Kidney epithelial cell (primary cell): ENCODE data around the gene CLMP. TPM values are rescaled to one million over a fixed set of nuclear protein-coding genes. Genes with fewer than 3 reads are reported as not detected.

Source experiments
- DNase-seq: peaks from one replicate; pipeline ENCODE4 v3.0.0-alpha.2; 2010; ENCODE audit warnings: low read depth
- H3K27me3 ChIP-seq: 2 replicates; pipeline ENCODE4 v1.6.0; 2011; ENCODE audit warnings: low read length; ENCODE audit not compliant: control insufficient read depth, insufficient read depth
- H3K36me3 ChIP-seq: 2 replicates; pipeline ENCODE4 v1.5.1; 2011; ENCODE audit warnings: low read length; ENCODE audit not compliant: control insufficient read depth, insufficient read depth
- H3K4me3 ChIP-seq: 2 replicates; pipeline ENCODE4 v1.5.1; 2011; ENCODE audit warnings: low read depth, mild to moderate bottlenecking, control low read depth, low read length
- total RNA-seq: library from RNA; depleted of rRNA; stranded (reverse); fragments of >200 nt; gene quantifications from 2 replicates; pipeline ENCODE4 v1.2.3, GENCODE V29; 2015
- TF ChIP-seq, protein P1 (sequence below): IDR thresholded peaks from 2 replicates; pipeline ENCODE4 v1.5.1; 2011; ENCODE audit warnings: mild to moderate bottlenecking, moderate library complexity, low read length, control low read depth, inconsistent platforms; ENCODE audit not compliant: insufficient read depth, poor library complexity, severe bottlenecking

CLMP gene
- total RNA-seq, 1 donor from 2014 or later = 6.4 TPM

DNA sequence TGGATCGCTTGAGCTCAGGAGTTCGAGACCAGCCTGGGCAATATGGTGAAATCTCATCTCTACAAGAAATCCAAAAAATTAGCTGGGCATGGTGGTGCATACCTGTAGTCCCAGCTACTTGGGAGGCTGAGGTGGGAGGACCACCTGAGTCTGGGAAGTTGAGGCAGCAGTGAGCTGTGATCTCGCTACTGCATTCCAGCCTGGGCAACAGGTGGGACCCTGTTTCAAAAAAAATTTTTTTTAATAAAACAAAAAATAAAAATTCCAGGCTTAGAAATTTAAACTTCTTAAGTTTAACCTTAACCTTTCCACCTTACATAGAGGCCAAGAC is 21.2 kb downstream of the CLMP start:
- no peaks in the 10 kb centered on the region for H3K36me3 ChIP-seq
- no peaks in the 10 kb centered on the region for H3K27me3 ChIP-seq
- TF ChIP-seq, protein P1, sequence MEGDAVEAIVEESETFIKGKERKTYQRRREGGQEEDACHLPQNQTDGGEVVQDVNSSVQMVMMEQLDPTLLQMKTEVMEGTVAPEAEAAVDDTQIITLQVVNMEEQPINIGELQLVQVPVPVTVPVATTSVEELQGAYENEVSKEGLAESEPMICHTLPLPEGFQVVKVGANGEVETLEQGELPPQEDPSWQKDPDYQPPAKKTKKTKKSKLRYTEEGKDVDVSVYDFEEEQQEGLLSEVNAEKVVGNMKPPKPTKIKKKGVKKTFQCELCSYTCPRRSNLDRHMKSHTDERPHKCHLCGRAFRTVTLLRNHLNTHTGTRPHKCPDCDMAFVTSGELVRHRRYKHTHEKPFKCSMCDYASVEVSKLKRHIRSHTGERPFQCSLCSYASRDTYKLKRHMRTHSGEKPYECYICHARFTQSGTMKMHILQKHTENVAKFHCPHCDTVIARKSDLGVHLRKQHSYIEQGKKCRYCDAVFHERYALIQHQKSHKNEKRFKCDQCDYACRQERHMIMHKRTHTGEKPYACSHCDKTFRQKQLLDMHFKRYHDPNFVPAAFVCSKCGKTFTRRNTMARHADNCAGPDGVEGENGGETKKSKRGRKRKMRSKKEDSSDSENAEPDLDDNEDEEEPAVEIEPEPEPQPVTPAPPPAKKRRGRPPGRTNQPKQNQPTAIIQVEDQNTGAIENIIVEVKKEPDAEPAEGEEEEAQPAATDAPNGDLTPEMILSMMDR = no peak
- DNase-seq = no peak
- no peak overlapping the region for H3K4me3 ChIP-seq

DNA sequence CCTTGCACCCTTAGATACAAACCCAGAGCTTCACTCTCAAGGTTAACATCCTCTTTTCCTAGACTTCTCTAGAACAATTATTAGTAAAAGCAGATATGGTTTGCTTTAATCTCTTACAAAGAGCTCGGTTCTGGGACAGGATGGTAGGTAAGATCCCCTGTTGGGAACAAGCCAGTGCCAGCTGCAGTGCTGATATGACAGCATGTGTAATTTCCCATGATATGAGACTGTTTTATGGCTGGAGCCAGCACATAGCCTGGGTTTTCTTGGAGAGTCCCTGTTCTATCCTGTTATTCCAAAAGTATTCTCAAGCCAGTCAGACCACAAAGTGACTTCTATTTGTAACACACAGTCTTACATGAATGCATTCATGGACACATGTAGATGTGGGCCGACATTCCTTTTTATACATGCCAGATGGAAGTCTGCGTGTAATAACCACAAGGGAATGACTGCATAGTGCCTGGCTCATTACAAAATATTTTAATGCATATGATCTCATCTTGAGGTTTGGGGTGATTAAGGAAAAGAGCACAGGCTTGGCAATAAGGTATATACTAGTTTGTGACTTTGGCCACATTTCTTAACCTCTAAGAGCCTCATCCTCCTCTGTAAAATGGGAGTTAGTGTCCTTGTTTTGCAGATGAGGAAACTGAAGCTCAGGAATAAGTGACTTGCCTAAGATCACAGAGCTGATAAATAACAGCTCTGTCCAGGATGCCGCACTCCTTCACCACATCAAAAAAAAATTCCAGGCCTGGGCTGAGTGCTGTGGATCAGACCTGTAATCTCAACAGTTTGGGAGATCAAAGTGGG is 21.8 kb downstream of the CLMP start:
- DNase-seq = peak; percentile 93
- no peaks in the 10 kb centered on the region for H3K36me3 ChIP-seq
- no peak overlapping the region for H3K4me3 ChIP-seq
- TF ChIP-seq, protein P1 = no peak
- H3K27me3 ChIP-seq = no peaks in the 10 kb centered on the region

DNA sequence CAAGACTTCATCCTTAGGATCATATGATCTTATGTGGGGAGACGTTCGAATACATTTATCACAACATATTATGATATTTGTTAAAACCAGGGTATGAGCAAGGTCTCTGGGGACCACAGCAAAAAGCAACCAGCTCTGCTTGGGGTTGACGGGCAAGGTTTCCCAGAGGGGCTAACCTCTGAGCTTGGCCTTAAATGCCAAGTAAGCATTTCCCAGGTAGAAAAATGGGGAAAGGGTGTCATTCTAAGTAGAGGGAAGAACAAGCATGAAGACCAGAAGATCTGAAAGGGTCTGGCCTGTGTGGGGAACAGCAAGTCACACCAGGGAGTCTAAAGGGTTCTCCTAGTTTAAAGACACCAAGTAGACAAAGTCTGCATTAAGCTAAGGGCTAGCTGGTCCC is 24.1 kb downstream of the CLMP start:
- TF ChIP-seq, protein P1 = no peak
- H3K36me3 ChIP-seq = no peaks in the 10 kb centered on the region
- no peak overlapping the region for H3K4me3 ChIP-seq
- no peak for DNase-seq
- no peaks in the 10 kb centered on the region for H3K27me3 ChIP-seq

DNA sequence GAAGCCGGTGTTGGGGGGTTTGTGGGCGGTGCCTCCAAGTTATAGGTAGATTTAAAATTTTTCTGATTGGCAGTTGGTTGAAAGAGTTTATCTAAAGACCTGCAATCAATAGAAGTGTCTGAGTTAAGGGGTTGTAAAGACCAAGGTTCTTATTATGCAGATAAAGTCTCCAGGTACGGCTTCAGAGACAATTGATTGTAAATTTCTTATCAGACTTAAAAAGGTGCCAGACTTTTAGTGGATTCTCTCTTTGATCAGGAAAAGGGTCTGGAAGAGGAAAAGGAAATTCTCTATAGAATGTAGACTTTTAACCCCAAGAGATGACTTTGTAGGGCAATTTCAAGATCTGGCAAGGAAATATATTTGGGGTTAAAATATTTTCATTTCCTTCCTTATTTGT is 25.2 kb downstream of the CLMP start:
- H3K36me3 ChIP-seq = no peaks in the 10 kb centered on the region
- H3K27me3 ChIP-seq = no peaks in the 10 kb centered on the region
- TF ChIP-seq, protein P1 = no peak
- DNase-seq = no peak
- H3K4me3 ChIP-seq = no peak overlapping the region

DNA sequence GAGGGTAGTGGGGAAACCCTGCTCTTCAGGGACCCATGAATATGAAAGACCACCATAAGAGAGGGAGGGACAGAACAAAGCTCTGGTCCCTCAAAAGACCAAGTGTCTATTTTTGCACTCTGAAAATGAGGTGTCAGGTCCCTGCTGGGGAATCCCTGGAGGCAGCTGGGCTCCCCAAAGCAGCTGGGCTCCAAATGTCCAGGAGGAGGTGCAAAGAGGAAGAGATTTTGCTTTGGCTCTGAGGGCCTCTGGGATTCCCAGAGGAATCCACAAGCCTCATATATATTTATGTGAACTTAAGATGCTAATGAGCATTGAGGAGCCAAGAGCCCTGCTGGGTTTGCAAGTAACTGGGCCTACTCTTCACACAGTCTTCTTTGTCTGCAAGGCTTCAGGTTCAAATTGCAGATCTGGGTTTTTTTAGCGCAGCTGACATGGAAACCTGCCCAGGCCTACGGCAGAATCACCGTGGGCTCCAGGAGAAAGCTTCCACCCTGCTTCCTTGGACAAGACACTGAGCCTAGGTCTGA is 26.0 kb downstream of the CLMP start:
- Histone ChIP-seq H3K4me3 (no peak overlapping the region), H3K27me3 (no peaks in the 10 kb centered on the region), H3K36me3 (no peaks in the 10 kb centered on the region)
- TF ChIP-seq, protein P1 = no peak
- DNase-seq = no peak

DNA sequence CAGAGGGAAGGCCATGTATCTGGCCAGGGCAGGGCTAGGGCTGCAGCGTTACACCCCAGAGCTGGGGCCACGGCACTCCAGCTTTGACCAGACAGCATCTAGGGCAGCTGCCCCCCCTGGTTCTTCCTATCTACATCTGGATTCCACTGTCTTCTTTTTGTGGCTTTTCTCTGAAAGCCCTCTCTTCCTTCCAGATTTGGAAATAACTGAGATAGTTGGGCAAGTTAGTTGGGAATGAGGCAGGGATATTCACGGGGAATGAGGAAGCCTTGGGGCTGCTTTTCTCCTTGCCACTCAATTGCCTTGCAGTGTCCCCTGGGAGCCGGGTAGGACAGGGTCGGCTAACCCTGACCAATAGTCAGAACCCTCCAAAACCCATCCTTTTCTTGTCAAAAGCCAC is 26.8 kb downstream of the CLMP start:
- TF ChIP-seq, protein P1 = no peak
- DNase-seq = no peak
- Histone ChIP-seq H3K36me3 (no peaks in the 10 kb centered on the region), H3K4me3 (no peak overlapping the region), H3K27me3 (no peaks in the 10 kb centered on the region)
